HG03045 (cell line): ENCODE measurements around the gene KCNJ9.

Source experiments
- ATAC-seq: cut with Tn5 transposase; IDR thresholded peaks from one replicate; pipeline ENCODE4 v1.9.1; 2021; ENCODE audit warnings: mild to moderate bottlenecking, moderate library complexity; ENCODE audit not compliant: unreplicated experiment

Gene KCNJ9

DNA sequence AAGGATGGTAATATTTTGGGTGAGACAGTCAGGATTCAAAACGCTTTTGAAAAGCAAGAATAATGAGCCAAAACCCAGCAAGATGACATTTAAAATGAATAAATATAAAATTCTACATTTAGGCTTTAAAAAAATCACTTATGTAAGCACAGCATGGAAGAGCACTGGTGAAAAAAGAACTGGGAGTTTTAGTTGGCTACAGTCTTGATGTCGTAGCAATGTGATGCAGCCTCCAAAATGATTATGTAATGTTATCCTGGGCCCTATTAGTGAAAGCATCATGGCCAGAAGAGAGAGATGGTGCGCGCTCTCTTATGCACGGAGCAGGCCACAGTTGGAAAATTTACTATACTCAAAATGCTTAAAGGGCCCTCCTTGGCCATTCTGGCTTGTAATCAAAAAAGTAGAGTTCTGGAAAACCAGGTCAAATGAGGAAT lies 5.1 kb downstream of the KCNJ9 start:
- no peak for ATAC-seq

- no peak for ATAC-seq
Observed at GRCh38 chr1:160087118-160087662, 5.9 kb downstream of the KCNJ9 start.

GRCh38 chr1:160089883-160090282 lies 8.5 kb downstream of the KCNJ9 start:
- no peak for ATAC-seq

DNA sequence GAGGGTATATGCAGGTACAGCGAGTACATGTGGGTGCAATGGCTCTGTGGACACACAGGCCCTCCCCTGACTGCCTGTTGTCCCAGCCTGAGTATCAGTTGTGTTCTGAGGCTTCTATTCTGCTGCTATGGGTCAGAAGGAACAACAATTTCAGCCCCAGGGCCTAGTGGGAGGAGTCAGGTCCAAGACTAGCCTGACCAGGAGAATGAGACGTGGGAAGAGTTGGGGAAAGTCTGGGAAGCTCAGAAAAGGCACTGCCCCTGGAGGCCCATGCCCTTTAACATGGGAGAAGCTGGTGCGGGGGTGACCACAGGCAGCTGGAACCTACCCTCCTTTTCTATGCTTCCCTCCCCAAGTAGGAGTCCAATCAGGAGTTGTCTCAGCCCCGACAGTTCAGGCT lies 9.4 kb downstream of the KCNJ9 start:
- no peak for ATAC-seq

DNA sequence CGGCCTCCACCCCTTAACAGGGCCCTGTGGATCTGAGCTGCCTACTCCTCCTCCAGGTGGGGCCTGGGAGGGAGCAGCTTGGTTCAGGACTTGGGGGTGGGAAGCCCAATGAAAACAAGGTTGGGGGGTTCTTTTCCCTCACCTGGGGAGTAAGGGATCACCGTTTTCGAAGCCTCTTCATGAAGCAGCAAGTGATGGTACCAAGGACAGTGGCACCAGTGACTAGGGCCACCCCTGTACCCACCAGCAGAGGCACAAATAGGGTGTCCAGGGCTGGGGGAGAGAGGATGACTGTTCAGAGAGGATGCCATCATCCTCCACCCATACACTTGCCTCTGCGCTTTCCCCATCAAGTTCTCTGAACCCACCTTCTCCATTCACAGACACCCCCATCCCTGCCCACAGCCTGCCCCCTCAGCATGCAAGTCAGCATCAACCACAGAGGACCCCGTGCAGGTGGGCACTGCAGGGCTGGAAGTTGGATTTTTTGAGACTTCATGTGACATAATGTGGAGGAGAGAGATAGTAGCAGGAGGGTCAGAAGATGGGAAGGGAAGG lies 10.4 kb downstream of the KCNJ9 start:
- ATAC-seq = no peak

- no peak for ATAC-seq
Observed at GRCh38 chr1:160092366-160093068, 11.2 kb downstream of the KCNJ9 start.

- no peak for ATAC-seq
Observed at GRCh38 chr1:160093069-160093395, 11.7 kb downstream of the KCNJ9 start.

DNA sequence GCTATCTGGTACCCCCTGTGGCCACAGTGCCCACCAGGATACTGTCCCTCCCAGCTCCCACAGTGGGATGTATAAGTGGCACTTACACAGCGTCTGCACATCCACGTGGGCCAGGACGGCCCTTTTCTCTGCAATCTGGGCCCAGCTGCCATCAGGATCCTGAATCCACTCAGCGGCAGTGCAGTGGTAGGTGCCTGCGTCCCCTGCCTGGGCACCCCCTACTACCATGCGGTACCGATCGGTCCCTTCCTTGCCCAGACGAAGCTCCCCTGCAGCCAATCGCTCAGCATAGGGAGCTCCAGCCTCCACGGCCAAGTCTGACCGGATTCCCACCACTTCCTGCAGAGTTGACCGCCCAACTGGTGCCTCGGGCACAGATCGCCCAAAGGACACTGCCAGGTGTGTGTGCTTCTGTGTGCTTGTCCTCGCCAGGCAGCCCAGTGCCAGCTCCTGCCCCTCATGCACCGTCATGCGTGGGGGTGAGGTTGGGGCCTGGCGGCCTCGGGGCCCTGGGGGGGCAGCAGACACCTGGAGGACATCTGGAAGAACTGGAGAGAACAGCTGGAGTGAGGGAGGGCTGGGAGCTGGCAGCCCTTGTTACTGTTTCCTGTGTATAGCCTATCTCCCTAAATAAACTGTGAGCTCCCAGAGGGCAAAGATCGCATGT lies 12.4 kb downstream of the KCNJ9 start:
- no peak for ATAC-seq

DNA sequence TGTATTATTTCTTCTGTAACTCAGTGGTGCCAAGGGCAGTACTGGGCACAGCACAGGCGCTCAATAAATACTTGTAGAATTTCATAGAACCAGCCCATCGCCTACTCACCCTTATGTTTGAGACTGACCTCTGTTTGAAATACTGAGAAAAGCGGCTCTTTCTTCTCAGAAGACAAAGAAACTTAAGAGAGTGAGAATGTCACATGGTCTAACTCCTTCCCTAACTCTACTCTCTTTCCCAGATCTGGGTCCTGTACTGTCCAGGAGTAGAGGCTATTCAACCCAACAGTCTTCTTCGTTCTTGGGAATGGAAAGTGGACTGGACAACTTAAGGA lies 12.9 kb downstream of the KCNJ9 start:
- no peak for ATAC-seq

- no peak for ATAC-seq
Observed at GRCh38 chr1:160094806-160095205, 13.5 kb downstream of the KCNJ9 start.

DNA sequence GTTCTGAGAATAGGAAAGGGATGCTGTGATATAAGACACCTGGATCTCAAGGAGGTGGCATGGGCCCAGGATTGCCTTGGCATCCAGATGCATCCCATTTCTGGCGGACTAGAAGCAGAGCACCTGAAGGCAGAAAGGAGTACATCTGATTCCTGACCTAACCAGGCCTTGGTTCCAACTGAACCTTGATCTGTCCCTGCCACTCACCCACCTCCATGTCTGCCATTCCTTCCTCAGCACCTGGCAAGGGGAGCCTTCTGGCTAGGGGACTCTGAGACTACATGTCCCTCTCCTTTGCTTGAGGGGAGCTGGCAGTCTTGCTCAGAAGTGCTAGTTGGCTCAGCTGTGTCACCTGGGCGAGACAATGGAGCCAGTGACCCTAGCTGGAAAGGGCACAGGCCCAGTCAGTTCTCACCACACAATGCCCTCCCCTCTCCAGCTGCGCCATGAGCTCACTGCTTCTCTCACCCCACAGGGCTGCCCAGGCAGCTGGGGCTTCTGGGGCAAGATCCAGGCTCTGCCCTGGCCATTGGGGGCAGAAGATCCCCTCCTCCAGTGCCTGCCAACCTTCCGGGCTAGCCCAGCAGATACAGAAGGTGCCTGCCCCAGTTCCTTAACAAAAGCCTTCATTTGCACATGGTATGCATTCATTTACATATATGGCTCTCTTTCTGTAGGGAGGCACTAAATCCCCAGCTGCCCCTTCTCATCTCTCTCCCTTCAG lies 14.2 kb downstream of the KCNJ9 start:
- ATAC-seq = no peak

DNA sequence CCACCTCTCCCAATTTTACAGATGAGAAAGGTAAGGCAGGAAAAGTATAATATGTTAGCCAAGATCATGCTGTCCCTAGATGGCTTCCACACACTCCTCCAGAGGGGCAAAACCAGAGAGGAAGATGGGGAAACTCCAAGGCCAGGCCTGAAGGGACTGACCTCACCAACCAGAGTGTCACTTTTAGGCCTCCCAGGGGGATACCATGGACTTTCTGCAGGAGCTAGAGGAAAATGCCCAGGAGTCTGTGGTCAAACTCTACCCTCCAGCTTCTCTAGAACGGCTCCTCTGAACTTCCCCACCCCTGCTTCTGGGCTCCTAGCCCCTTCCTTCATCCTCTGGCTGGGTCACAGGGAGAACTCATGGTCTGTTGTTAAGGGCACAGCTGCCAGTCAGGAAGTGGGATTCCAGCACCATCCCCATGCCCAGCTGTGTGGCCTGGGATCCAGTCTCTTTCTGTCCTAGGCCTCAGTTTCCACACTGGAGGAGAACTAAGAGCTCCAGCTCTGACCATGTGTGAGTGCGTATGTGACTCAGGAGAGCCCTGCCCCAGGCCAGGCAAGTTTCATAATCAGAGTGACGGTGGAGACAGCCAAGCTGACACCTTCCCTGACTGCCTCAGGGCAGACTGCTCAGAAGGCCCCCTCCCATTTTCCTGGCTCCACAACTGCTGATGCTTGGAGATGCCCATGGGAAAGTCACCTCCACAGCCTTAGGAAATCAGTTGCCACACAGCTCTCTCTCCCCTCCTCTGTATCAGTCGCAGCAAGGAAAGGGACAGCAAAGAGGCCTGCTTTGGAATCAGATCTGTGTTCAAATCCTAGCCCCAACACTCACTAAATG lies 15.2 kb downstream of the KCNJ9 start:
- ATAC-seq = no peak

DNA sequence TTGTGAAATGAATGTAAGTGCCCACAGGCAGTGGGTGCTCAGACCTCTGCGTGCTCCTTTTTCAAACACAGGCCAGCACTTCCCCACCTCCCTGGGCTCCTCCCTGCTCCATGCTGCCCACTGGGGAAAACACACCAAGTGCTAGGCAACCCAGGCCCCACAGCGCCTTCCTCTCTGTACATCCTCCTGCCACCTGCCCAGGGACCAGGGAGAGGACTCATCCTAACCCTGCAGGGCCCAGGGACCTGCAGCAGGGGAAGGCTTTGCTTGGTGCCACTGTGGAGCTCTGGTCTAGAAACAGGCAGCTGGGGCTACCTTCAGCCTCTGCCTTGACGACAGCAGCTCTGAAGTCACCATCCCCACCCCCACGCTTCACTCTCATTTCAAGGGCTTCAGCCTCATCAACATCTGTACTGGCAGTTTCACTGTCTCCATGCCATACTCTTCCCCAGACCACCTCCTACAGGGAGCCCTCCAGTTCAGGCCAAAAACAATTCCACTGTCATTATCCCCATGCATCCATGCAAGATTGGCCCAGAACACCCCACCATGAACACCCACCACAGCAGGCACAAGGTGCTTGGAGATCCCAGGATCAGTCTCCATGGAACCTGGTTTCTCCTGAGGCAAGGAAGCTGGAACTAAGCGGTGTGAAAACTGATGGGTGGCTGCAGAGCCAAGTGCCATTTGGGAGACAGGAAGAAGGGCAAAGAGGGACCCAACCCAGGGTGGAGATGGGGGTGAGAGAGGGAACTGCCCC lies 16.0 kb downstream of the KCNJ9 start:
- no peak for ATAC-seq

- peak; percentile 51 for ATAC-seq
Observed at GRCh38 chr1:160097911-160098851, 16.8 kb downstream of the KCNJ9 start, which contains the start of gene IGSF8. Gene IGSF8, minus strand, starts transcription at chr1:160098619. Its CDS starts 147 bp downstream, at chr1:160098472.

GRCh38 chr1:160098852-160099561 lies 17.7 kb downstream of the KCNJ9 start:
- ATAC-seq = peak; percentile 83

GRCh38 chr1:160099716-160100375 lies 18.5 kb downstream of the KCNJ9 start:
- no peak for ATAC-seq

DNA sequence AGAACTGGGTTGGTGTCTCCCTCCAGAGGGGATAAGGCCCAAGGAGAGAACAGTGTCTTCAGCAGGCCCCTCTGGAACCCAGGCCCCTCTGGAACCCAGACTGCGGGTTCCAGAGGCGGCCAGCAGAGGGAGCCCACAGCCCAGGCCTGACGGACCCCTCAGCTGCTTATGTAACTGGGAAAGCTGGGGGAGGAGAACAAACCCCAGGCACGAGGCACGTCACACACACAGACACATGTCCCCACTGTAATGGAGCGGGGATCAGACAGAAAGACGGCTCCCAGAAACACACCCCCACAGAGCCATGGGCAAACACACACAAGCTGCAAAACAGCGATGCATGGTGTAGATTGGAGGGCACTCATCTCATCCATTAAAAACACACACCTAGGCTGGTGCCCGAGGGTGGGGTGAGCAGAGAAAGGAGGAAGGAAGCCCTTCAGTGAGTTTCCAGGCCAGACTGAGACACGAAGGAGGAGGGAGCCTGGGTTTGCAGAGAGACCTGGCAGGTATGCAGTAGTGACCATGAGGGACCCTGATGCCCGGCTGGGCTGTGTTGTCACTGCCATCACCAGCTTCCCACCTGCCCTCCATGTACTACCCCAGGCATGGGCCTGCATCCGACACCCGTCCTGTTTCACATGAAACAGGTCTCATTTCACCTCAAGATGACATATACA lies 19.8 kb downstream of the KCNJ9 start:
- peak; percentile 24 for ATAC-seq
